Measurements from ENCODE around the gene MTNR1A.

- TF ChIP-seq CTCF (IDR thresholded peaks at IDR 0.05; ENCODE audit: low read depth, low read length) (no peak), EZH2phosphoT487 (IDR thresholded peaks at IDR 0.05; ENCODE audit: low read depth) (no peak)
Observed at GRCh38 chr4:186588503-186588902, 33.1 kb upstream of the MTNR1A start.

Data from OCI-LY3 (cell line).